Endothelial cell (in vitro differentiated cells): ENCODE measurements around the gene CCNJL. TPM values are rescaled to one million over a fixed set of nuclear protein-coding genes. Genes with fewer than 3 reads are reported as not detected.
"Not testable (repeated sequence)": the region's sequence is repeated elsewhere in the genome, so short reads cannot be mapped to it uniquely, and the experiment has no call there.

Experiments used
- DNase-seq: peaks from one replicate; pipeline ENCODE4 v3.0.0; 2021; ENCODE audit warnings: low spot score
- H3K27ac Mint-ChIP-seq: one replicate; pipeline ENCODE4 v1.8.0; 2021; ENCODE audit warnings: mixed read lengths, inconsistent platforms; ENCODE audit not compliant: unreplicated experiment
- H3K27me3 Mint-ChIP-seq: one replicate; pipeline ENCODE4 v1.8.0; 2021; ENCODE audit warnings: mild to moderate bottlenecking, moderate library complexity, mixed read lengths, inconsistent platforms; ENCODE audit not compliant: unreplicated experiment
- H3K36me3 Mint-ChIP-seq: one replicate; pipeline ENCODE4 v1.8.0; 2021; ENCODE audit warnings: mild to moderate bottlenecking, low read depth, mixed read lengths, inconsistent platforms; ENCODE audit not compliant: unreplicated experiment
- H3K4me1 Mint-ChIP-seq: one replicate; pipeline ENCODE4 v1.8.0; 2021; ENCODE audit warnings: mild to moderate bottlenecking, mixed read lengths, inconsistent platforms; ENCODE audit not compliant: unreplicated experiment
- H3K4me3 Mint-ChIP-seq: one replicate; pipeline ENCODE4 v1.8.0; 2021; ENCODE audit warnings: mild to moderate bottlenecking, mixed read lengths, inconsistent platforms; ENCODE audit not compliant: unreplicated experiment
- H3K9me3 Mint-ChIP-seq: one replicate; pipeline ENCODE4 v1.8.0; 2021; ENCODE audit warnings: mixed read lengths, inconsistent platforms; ENCODE audit not compliant: unreplicated experiment
- CTCF ChIP-seq: fragments of 200-600 bp; sonication (generic); IDR thresholded peaks from one replicate; pipeline ENCODE4 v1.5.0; 2021; ENCODE audit warnings: antibody characterized with exemption; ENCODE audit not compliant: unreplicated experiment
- total RNA-seq: library from RNA; stranded (reverse); fragmentation: NEBNext Ultra II Directional; extraction: Animal tissue kit (Norgen Biotek cat#: 25700); gene quantifications from one replicate; pipeline ENCODE4 v1.2.1, GENCODE V29; 2021; ENCODE audit not compliant: unreplicated experiment

The CCNJL gene
- total RNA-seq, 1 donor from 2014 or later = 65.0 TPM

GRCh38 chr5:160250226-160250625 is 62.1 kb downstream of the CCNJL start:
- Mint-ChIP-seq H3K4me3 (no peak overlapping the region), H3K27me3 (no peaks in the 10 kb centered on the region), H3K9me3 (no peaks in the 10 kb centered on the region), H3K36me3 (peaks cover 36% of the 10 kb centered on the region), H3K4me1 (no peaks in the 10 kb centered on the region), H3K27ac (no peak overlapping the region)
- no peak for TF ChIP-seq CTCF
- no peak for DNase-seq

DNA sequence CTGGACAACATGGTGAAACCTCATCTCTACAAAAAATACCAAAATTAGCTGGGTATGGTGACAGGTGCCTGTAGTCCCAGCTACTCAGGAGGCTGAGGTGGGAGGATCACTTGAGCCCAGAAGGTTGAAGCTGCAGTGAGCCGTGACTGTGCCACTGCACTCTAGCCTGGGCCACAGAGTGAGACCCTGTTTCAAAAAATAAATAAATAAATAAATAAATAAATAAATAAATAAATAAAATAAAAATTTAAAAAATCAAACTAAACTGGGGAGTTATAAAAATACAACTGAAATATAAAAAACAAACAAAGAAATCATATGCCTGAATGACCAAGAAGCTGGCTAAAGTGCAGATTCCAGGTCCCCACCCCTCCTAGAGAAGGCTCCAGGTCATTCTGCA is 62.8 kb downstream of the CCNJL start:
- not testable (repeated sequence) for H3K9me3 Mint-ChIP-seq, H3K4me1 Mint-ChIP-seq, DNase-seq, H3K4me3 Mint-ChIP-seq, H3K27me3 Mint-ChIP-seq, H3K27ac Mint-ChIP-seq
- peaks cover 36% of the 10 kb centered on the region for H3K36me3 Mint-ChIP-seq

GRCh38 chr5:160245506-160246086 is 66.8 kb downstream of the CCNJL start:
- Mint-ChIP-seq H3K27me3 (peaks cover 17% of the 10 kb centered on the region), H3K4me3 (no peak overlapping the region), H3K4me1 (peaks cover 3% of the 10 kb centered on the region), H3K27ac (no peak overlapping the region), H3K9me3 (no peaks in the 10 kb centered on the region), H3K36me3 (peaks cover 4% of the 10 kb centered on the region)
- TF ChIP-seq CTCF = no peak
- no peak for DNase-seq

- DNase-seq = no peak
- H3K9me3 Mint-ChIP-seq = no peaks in the 10 kb centered on the region
- H3K27ac Mint-ChIP-seq = no peak overlapping the region
- H3K27me3 Mint-ChIP-seq = peaks cover 29% of the 10 kb centered on the region
- no peak for TF ChIP-seq CTCF
- H3K4me3 Mint-ChIP-seq = no peak overlapping the region
- H3K36me3 Mint-ChIP-seq = no peaks in the 10 kb centered on the region
- peaks cover 12% of the 10 kb centered on the region for H3K4me1 Mint-ChIP-seq
These were observed 70.2 kb downstream of the CCNJL start for GRCh38 chr5:160242145-160242544.

DNA sequence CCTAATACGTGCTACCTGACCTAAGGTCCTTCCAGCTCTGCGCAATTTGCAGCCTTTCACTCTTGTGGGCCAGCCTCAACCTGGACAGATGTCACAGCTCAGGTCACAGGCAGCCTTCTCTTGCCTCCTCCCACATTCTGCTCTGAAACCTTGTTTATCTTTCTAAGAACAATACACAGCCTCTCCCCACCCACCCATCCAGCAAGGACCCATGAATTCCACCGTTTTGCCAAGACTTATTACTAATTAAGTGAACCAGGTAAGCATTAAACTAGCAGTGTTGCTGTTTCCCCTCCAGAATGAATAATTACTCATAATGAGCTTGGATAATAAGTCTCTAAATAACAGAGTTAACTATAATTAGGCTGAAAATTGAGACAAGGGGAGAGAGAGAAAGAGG is 72.0 kb downstream of the CCNJL start:
- no peak for DNase-seq
- Mint-ChIP-seq H3K36me3 (no peaks in the 10 kb centered on the region), H3K4me1 (peaks cover 12% of the 10 kb centered on the region), H3K27ac (no peak overlapping the region), H3K4me3 (no peak overlapping the region), H3K9me3 (no peaks in the 10 kb centered on the region), H3K27me3 (peaks cover 32% of the 10 kb centered on the region)
- TF ChIP-seq CTCF = no peak
